Measurements from ENCODE around the gene GJD3. TPM values are rescaled to one million over a fixed set of nuclear protein-coding genes. Genes with fewer than 3 reads are reported as not detected.

Gene GJD3
- total RNA-seq, 4 donors from 2014 or later: 1.6 to 3.4 (median 1.7) TPM

- H3K4me3 ChIP-seq (replicated peaks in 1 of 3): no peak overlapping the region
- no peak for TF ChIP-seq CTCF (IDR thresholded peaks at IDR 0.05)
- TF ChIP-seq POLR2A (IDR thresholded peaks at IDR 0.05): no peak
- H3K27ac ChIP-seq: peak overlapping the region; percentile 88 to 96 (median 93)
- no peaks in the 10 kb centered on the region for H3K36me3 ChIP-seq
- H3K4me1 ChIP-seq: peaks cover 85 to 87% of the 10 kb centered on the region in 2 donors
- H3K27me3 ChIP-seq: no peaks in the 10 kb centered on the region
- DNase-seq: peak; percentile 99
- 40 to 43% methylated on average over 1 of the region's 3 CpGs for WGBS, 2 donors
- no peaks in the 10 kb centered on the region for H3K9me3 ChIP-seq
- intact Hi-C loops (cut with DNase I): no loop called here
Measured at GRCh38 chr17:40314584-40314956, 50.0 kb downstream of the GJD3 start.

GRCh38 chr17:40313668-40314583 is 50.6 kb downstream of the GJD3 start:
- 52 to 55% methylated on average over 7 of the region's 7 CpGs for WGBS, 2 donors
- TF ChIP-seq CTCF (IDR thresholded peaks at IDR 0.05) (peak in 1 of 6 experiments; percentile 20), POLR2A (IDR thresholded peaks at IDR 0.05) (no peak)
- DNase-seq: peak; percentile 63 to 79
- peak overlapping the region; percentile 82 to 96 (median 88) for H3K27ac ChIP-seq
- no peaks in the 10 kb centered on the region for H3K9me3 ChIP-seq
- no peaks in the 10 kb centered on the region for H3K36me3 ChIP-seq
- peaks cover 85 to 89% of the 10 kb centered on the region in 2 donors for H3K4me1 ChIP-seq
- intact Hi-C loops (cut with DNase I): loop anchor here (2.0 kb wide), 1 partner anchor 31 kb away; no protein-coding TSS in a partner anchor
- no peak overlapping the region for H3K4me3 ChIP-seq (replicated peaks in 1 of 3)
- H3K27me3 ChIP-seq: no peaks in the 10 kb centered on the region

Small RNAs within 50 kb of the gene (small RNA-seq; reads per million reads assigned to genes)
- not detected for gene RF00019
- not detected for gene RNA5SP441

Other genes starting within 250 kb of the GJD3 start
- gene MSL1, start 242.8 kb downstream of the GJD3 start, total RNA-seq: 100 to 1,000 TPM in 1 of 4 donors, 10 to 100 TPM in 3; 69.9 to 101 (median 80.4) TPM
- gene CASC3, start 224.2 kb downstream of the GJD3 start, total RNA-seq: 100 to 1,000 TPM in 1 of 4 donors, 10 to 100 TPM in 3; 88.2 to 103 (median 95.5) TPM
- 1 to 10 TPM; 1.3 to 5.2 (median 4.1) TPM for gene RAPGEFL1, start 187.3 kb downstream of the GJD3 start, total RNA-seq
- gene WIPF2, start 145.4 kb downstream of the GJD3 start, total RNA-seq: 10 to 100 TPM; 13.2 to 14.6 (median 14.5) TPM
- gene CDC6, start 76.9 kb downstream of the GJD3 start, total RNA-seq: 1 to 10 TPM in 1 of 4 donors, under 1 TPM in 3; 0.63 to 5.2 (median 0.79) TPM
- 10 to 100 TPM; 20.0 to 60.9 (median 35.2) TPM for gene RARA, start 55.6 kb downstream of the GJD3 start, total RNA-seq
- 1 to 10 TPM in 3 of 4 donors, under 1 TPM in 1; 0.20 to 5.2 (median 2.2) TPM for gene TOP2A, start 53.2 kb upstream of the GJD3 start, total RNA-seq
- 100 to 1,000 TPM; 234 to 334 (median 274) TPM for gene IGFBP4, start 78.7 kb upstream of the GJD3 start, total RNA-seq
- 10 to 100 TPM in 2 of 4 donors, 1 to 10 TPM in 2; 5.4 to 24.7 (median 16.2) TPM for gene TNS4, start 136.9 kb upstream of the GJD3 start, total RNA-seq
- gene CCR7, start 200.7 kb upstream of the GJD3 start, total RNA-seq: 1 to 10 TPM in 1 of 4 donors, under 1 TPM in 2, not detected in 1; 0.27 to 1.6 (median 0.93) TPM

Measured in thyroid gland (tissue), 4 donors.